ENCODE results near the gene CRADD.
"Not testable (repeated sequence)": the region's sequence is repeated elsewhere in the genome, so short reads cannot be mapped to it uniquely, and the experiment has no call there.

- not testable (repeated sequence) for TF ChIP-seq CTCF (IDR thresholded peaks at IDR 0.05; ENCODE audit: extremely low read depth in 1 of 2, insufficient read depth in 1 of 2, low read depth in 1 of 2, low read length in 2 of 2); POLR2AphosphoS5 (IDR thresholded peaks at IDR 0.05; ENCODE audit: insufficient read depth, low read depth, low read length); POLR2A (IDR thresholded peaks at IDR 0.05; ENCODE audit: low read depth, low read length); EZH2 (IDR thresholded peaks at IDR 0.05; ENCODE audit: borderline replicate concordance, low read depth, low read length, severe bottlenecking); MYC (IDR thresholded peaks at IDR 0.05; ENCODE audit: low read depth, low read length); FOS (IDR thresholded peaks at IDR 0.05; ENCODE audit: borderline replicate concordance, insufficient read depth, low read length); GATA2 (IDR thresholded peaks at IDR 0.05; ENCODE audit: insufficient read depth, insufficient read length, low read depth, low read length)
- TF ChIP-seq, protein P1, sequence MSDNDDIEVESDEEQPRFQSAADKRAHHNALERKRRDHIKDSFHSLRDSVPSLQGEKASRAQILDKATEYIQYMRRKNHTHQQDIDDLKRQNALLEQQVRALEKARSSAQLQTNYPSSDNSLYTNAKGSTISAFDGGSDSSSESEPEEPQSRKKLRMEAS (IDR thresholded peaks at IDR 0.05; ENCODE audit: insufficient read depth, insufficient read length), result not testable (repeated sequence)
Observed at GRCh38 chr12:93885973-93886532, 208.9 kb downstream of the CRADD start.
